Fibroblast of mammary gland (primary cell): Measurements from ENCODE around the gene GNAZ.

Experiments used
- DNase-seq: peaks from one replicate; pipeline ENCODE4 v3.0.0-alpha.2; 2010; ENCODE audit warnings: low read depth
- H3K4me3 ChIP-seq: 2 replicates; pipeline ENCODE4 v1.5.1; 2011; ENCODE audit warnings: low read depth, mild to moderate bottlenecking, low read length, moderate library complexity; ENCODE audit not compliant: control insufficient read depth
- TF ChIP-seq, protein P1 (sequence below): conservative IDR thresholded peaks from 2 replicates; pipeline ENCODE4 v1.5.1; 2011; ENCODE audit warnings: low read depth, low read length, inconsistent platforms; ENCODE audit not compliant: control insufficient read depth, insufficient read depth

Gene GNAZ

DNA sequence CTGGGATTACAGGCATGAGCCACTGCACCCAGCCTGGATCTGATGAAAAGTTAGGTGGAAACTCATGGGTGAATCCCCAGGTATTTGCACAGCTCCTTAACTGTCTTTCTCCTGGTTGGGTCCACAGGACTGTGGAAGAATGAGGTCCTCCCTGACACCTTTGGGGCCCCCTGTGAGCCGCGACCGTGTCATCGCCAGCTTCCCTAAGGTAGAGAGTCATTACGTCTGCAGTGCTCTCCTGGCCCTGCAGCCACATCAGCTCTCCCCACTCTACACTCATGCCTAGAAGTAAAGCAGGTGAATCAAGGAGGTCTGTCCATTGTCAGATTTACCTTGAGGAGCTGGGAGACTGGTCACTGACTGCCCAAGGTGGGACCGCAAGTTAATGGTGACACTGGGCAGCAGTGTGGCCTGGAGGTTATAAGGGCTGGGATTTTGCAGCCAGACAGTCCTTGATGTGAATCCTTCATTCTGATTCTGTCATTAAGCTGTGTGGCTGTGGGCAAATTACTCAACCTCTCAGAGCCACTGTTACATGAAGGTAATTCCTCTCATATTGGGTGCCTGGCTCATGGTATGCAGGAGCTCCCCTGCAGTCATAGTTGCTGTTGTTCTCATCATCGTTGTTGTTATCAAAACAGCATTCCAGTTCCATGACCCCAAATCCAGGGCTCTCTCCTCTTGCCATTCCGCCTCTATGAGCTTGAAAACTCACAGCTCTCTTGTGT lies 76.3 kb downstream of the GNAZ start:
- H3K4me3 ChIP-seq: no peak overlapping the region
- TF ChIP-seq, protein P1, sequence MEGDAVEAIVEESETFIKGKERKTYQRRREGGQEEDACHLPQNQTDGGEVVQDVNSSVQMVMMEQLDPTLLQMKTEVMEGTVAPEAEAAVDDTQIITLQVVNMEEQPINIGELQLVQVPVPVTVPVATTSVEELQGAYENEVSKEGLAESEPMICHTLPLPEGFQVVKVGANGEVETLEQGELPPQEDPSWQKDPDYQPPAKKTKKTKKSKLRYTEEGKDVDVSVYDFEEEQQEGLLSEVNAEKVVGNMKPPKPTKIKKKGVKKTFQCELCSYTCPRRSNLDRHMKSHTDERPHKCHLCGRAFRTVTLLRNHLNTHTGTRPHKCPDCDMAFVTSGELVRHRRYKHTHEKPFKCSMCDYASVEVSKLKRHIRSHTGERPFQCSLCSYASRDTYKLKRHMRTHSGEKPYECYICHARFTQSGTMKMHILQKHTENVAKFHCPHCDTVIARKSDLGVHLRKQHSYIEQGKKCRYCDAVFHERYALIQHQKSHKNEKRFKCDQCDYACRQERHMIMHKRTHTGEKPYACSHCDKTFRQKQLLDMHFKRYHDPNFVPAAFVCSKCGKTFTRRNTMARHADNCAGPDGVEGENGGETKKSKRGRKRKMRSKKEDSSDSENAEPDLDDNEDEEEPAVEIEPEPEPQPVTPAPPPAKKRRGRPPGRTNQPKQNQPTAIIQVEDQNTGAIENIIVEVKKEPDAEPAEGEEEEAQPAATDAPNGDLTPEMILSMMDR: no peak
- DNase-seq: no peak

- TF ChIP-seq, protein P1: no peak
- DNase-seq: peak; percentile 36
Observed at GRCh38 chr22:23147617-23148387, 77.5 kb downstream of the GNAZ start.

DNA sequence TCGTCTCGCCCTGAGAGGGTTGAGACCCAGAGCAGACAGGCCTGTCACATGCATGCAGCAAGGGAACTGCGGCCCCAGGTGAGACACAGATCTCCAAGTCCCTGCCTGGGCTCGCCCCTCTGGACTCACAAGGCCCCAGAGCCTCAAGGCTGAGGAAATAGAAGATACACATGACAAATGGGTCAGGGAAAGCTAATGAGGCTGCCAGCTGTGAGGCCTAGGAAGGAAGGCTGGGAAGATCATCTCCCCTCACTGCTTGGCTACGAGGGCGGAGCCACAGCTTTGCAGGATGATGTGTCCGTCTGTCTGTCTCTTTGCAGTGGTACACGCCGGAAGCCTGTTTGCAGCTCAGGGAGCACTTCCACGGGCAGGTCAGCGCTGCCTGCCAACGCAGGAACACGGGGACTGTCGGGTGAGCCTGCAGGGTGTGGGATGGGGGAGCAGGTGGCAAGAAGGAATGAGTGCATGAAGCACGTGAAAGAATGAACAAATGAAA lies 79.5 kb downstream of the GNAZ start:
- no peak overlapping the region for H3K4me3 ChIP-seq
- TF ChIP-seq, protein P1: no peak
- no peak for DNase-seq

More at GRCh38 chr22:23147617-23148387, 77.5 kb downstream of the GNAZ start:
- no peak overlapping the region for H3K4me3 ChIP-seq

DNA sequence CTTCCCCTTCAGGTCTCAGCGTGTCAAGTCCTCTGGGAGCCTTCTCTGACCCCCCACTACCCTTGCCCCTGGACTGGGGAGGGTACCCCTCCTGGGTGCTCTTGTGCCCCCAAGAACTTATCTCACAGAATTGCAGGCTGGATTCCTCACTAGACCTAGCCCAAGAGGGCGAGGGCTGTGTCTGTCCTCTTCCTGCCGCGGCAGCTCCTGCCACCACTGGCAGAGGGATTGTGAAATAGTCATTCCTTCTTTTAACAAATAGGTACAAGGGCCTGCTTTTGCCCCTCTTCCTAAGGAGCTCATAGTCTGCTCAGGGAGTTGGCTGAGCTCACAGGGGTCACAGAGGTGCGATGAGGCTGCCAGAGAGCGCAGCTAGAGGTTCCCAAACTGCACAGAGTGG lies 80.4 kb downstream of the GNAZ start:
- TF ChIP-seq, protein P1: no peak
- no peak overlapping the region for H3K4me3 ChIP-seq
- no peak for DNase-seq

DNA sequence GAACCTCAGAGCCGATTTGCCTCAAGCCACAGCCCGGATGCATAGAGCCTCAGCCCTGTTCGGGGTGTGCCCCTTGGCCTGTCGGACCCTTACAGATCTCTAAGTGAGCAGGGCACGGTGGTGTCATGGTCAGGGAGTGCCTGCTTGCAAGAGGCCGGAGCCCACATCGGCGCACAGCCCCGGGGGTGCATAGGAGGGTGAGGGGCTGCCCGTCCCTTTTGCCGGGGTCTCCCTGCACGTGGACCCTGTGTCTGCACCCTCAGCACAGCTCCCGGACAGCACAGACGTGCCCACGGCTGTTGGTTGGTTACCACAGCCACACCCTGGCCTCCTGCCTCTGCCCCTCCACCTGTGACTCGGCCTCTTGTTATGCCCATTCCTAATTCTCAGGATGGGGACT lies 81.5 kb downstream of the GNAZ start:
- H3K4me3 ChIP-seq: no peak overlapping the region
- DNase-seq: no peak
- TF ChIP-seq, protein P1: no peak

GRCh38 chr22:23152238-23153114 lies 82.2 kb downstream of the GNAZ start:
- DNase-seq: no peak
- TF ChIP-seq, protein P1: no peak

More at GRCh38 chr22:23152238-23153114, 82.2 kb downstream of the GNAZ start:
- no peak overlapping the region for H3K4me3 ChIP-seq
